Activated CD4-positive, alpha-beta T cell treated with anti-CD3 and anti-CD28 coated beads for 36 hours (primary cell): ENCODE data around the gene IFI16. TPM values are rescaled to one million over a fixed set of nuclear protein-coding genes. Genes with fewer than 3 reads are reported as not detected.

ENCODE experiments used
- ATAC-seq: fragments of 200-7000 bp; cut with Tn5 transposase; one replicate; pipeline ENCODE4 v1.10.0; 2021; ENCODE audit warnings: mild to moderate bottlenecking, moderate library complexity
- CTCF ChIA-PET: fragments of 350-600 bp; sonication (Branson Sonifier 250); formaldehyde crosslinking; loops from one replicate; lab custom pipeline; 2021; ENCODE audit warnings: antibody characterized with exemption; lab: Charles Lee
- POLR2A ChIA-PET: fragments of 350-600 bp; sonication (Branson Sonifier 250); formaldehyde crosslinking; loops from one replicate; lab custom pipeline; 2021; ENCODE audit warnings: antibody characterized with exemption, inconsistent platforms; lab: Charles Lee
- DNase-seq: peaks from one replicate; pipeline ENCODE4 v3.0.0-alpha.2; 2020
- H3K27ac Mint-ChIP-seq: one replicate; pipeline ENCODE4 v1.8.0; 2021; ENCODE audit warnings: mixed read lengths
- H3K27me3 Mint-ChIP-seq: one replicate; pipeline ENCODE4 v1.8.0; 2021; ENCODE audit warnings: mixed read lengths
- H3K36me3 Mint-ChIP-seq: one replicate; pipeline ENCODE4 v1.8.0; 2021; ENCODE audit warnings: low read depth, mixed read lengths
- H3K4me1 Mint-ChIP-seq: one replicate; pipeline ENCODE4 v1.8.0; 2021; ENCODE audit warnings: mixed read lengths
- H3K4me3 Mint-ChIP-seq: one replicate; pipeline ENCODE4 v1.8.0; 2021; ENCODE audit warnings: mild to moderate bottlenecking, moderate library complexity, mixed read lengths
- H3K9me3 Mint-ChIP-seq: one replicate; pipeline ENCODE4 v1.8.0; 2021; ENCODE audit warnings: low read depth, mixed read lengths
- intact Hi-C, 2 experiments: fragments of 100-400 bp; cut with DNase I in 1 of 2; cut with micrococcal nuclease in 1 of 2; formaldehyde crosslinking; loops; one replicate each; pipeline versions ENCODE4 v1.14.2 to v1.15.1; 2022 to 2024; cut with DNase I, micrococcal nuclease
- total RNA-seq, 2 experiments: library from RNA; stranded (reverse); gene quantifications; one replicate each; pipeline ENCODE4 v1.2.3, GENCODE V29; 2021

IFI16 gene
- total RNA-seq, 2 experiments from 2014 or later: 263 to 308 TPM

- intact Hi-C loops: no loop called here
- H3K9me3 Mint-ChIP-seq: no peaks in the 10 kb centered on the region
- ChIA-PET POLR2A (interaction anchor here (0.6 kb wide), 1 partner anchor 630 kb away, joined by 4 read pairs; no protein-coding TSS in a partner anchor), CTCF (no interaction called here)
- no peak overlapping the region for H3K4me3 Mint-ChIP-seq
- H3K4me1 Mint-ChIP-seq: peaks cover 32% of the 10 kb centered on the region
- peak; percentile 7 for ATAC-seq
- H3K27me3 Mint-ChIP-seq: no peaks in the 10 kb centered on the region
- peak overlapping the region; percentile 52 for H3K27ac Mint-ChIP-seq
- H3K36me3 Mint-ChIP-seq: peaks cover 75% of the 10 kb centered on the region
- no peak for DNase-seq
These were observed 45.5 kb downstream of the IFI16 start for GRCh38 chr1:159055181-159055641.

GRCh38 chr1:159056069-159056698, 46.5 kb downstream of the IFI16 start:
- H3K27ac Mint-ChIP-seq: peak overlapping the region; percentile 43
- DNase-seq (no peak), ATAC-seq (no peak)
- H3K4me3 Mint-ChIP-seq: no peak overlapping the region
- H3K27me3 Mint-ChIP-seq: no peaks in the 10 kb centered on the region
- peaks cover 32% of the 10 kb centered on the region for H3K4me1 Mint-ChIP-seq
- ChIA-PET POLR2A (interaction anchor here (0.7 kb wide), 1 partner anchor 51 kb away, joined by 5 read pairs; no protein-coding TSS in a partner anchor), CTCF (no interaction called here)
- peaks cover 74% of the 10 kb centered on the region for H3K36me3 Mint-ChIP-seq
- intact Hi-C loops: no loop called here
- H3K9me3 Mint-ChIP-seq: no peaks in the 10 kb centered on the region

GRCh38 chr1:159058751-159059150, 49.0 kb downstream of the IFI16 start:
- ChIA-PET POLR2A (interaction anchor here (0.6 kb wide), 1 partner anchor 44 kb away, joined by 4 read pairs; no protein-coding TSS in a partner anchor), CTCF (interaction anchor here (0.8 kb wide), 1 partner anchor 495 kb away, joined by 3 read pairs; no protein-coding TSS in a partner anchor)
- Mint-ChIP-seq H3K36me3 (peaks cover 69% of the 10 kb centered on the region), H3K4me3 (no peak overlapping the region), H3K27ac (no peak overlapping the region), H3K9me3 (no peaks in the 10 kb centered on the region), H3K27me3 (no peaks in the 10 kb centered on the region), H3K4me1 (peaks cover 16% of the 10 kb centered on the region)
- intact Hi-C loops: no loop called here
- no peak for ATAC-seq
- DNase-seq: no peak

GRCh38 chr1:159065106-159065505, 55.4 kb downstream of the IFI16 start:
- intact Hi-C loops: no loop called here

GRCh38 chr1:159066108-159066507, 56.4 kb downstream of the IFI16 start:
- Mint-ChIP-seq H3K36me3 (peaks cover 67% of the 10 kb centered on the region), H3K4me1 (peaks cover 34% of the 10 kb centered on the region), H3K27me3 (no peaks in the 10 kb centered on the region), H3K4me3 (no peak overlapping the region), H3K9me3 (no peaks in the 10 kb centered on the region), H3K27ac (peak overlapping the region; percentile 63)
- intact Hi-C loops: no loop called here
- DNase-seq: no peak
- POLR2A ChIA-PET: no interaction called here
- ATAC-seq: no peak
- CTCF ChIA-PET: no interaction called here

More at GRCh38 chr1:159065106-159065505, 55.4 kb downstream of the IFI16 start:
- ATAC-seq: no peak
- Mint-ChIP-seq H3K36me3 (peaks cover 68% of the 10 kb centered on the region), H3K4me3 (no peak overlapping the region), H3K4me1 (peaks cover 28% of the 10 kb centered on the region), H3K27me3 (no peaks in the 10 kb centered on the region), H3K27ac (no peak overlapping the region), H3K9me3 (no peaks in the 10 kb centered on the region)
- ChIA-PET POLR2A (no interaction called here), CTCF (no interaction called here)
- DNase-seq: no peak

GRCh38 chr1:159067699-159068621, 58.3 kb downstream of the IFI16 start:
- CTCF ChIA-PET: interaction anchor here (0.5 to 2.4 kb wide), 7 partner anchors 8 to 863 kb away, joined by 3 to 9 read pairs (median 4); partner anchors contain the start of gene AIM2
- peak; percentile 60 for ATAC-seq
- Mint-ChIP-seq H3K36me3 (peaks cover 62% of the 10 kb centered on the region), H3K9me3 (no peaks in the 10 kb centered on the region), H3K4me3 (peak overlapping the region; percentile 16), H3K4me1 (peaks cover 47% of the 10 kb centered on the region), H3K27ac (peak overlapping the region; percentile 86), H3K27me3 (no peaks in the 10 kb centered on the region)
- no peak for DNase-seq
- POLR2A ChIA-PET: interaction anchor here (0.6 to 1.6 kb wide), 5 partner anchors 10 to 631 kb away, joined by 3 to 10 read pairs (median 4); partner anchors contain the start of genes AIM2 and IFI16
- intact Hi-C loops: loop anchor here in 1 of 2 experiments (2.0 kb wide), 1 partner anchor 269 kb away; no protein-coding TSS in a partner anchor

GRCh38 chr1:159068886-159069285, 59.2 kb downstream of the IFI16 start:
- ChIA-PET CTCF (interaction anchor here (0.8 to 2.4 kb wide), 6 partner anchors 7 to 864 kb away, joined by 3 to 9 read pairs (median 4); partner anchors contain the start of gene AIM2), POLR2A (interaction anchor here (0.7 to 1.6 kb wide), 4 partner anchors 9 to 1210 kb away, joined by 4 to 10 read pairs (median 4); partner anchors contain the start of genes AIM2 and IFI16)
- peaks cover 58% of the 10 kb centered on the region for H3K36me3 Mint-ChIP-seq
- H3K4me3 Mint-ChIP-seq: no peak overlapping the region
- H3K9me3 Mint-ChIP-seq: no peaks in the 10 kb centered on the region
- ATAC-seq (no peak), DNase-seq (no peak)
- H3K27ac Mint-ChIP-seq: no peak overlapping the region
- intact Hi-C loops: loop anchor here in 1 of 2 experiments (2.0 kb wide), 1 partner anchor 270 kb away; no protein-coding TSS in a partner anchor
- peaks cover 51% of the 10 kb centered on the region for H3K4me1 Mint-ChIP-seq
- no peaks in the 10 kb centered on the region for H3K27me3 Mint-ChIP-seq

GRCh38 chr1:159071970-159072582, 62.4 kb downstream of the IFI16 start:
- intact Hi-C loops: loop anchor here (1.0 to 10.0 kb wide), 8 partner anchors 74 to 870 kb away; partner anchors contain the start of genes PYHIN1 (in 1 of the 2) and TAGLN2 (in 1 of the 2)
- POLR2A ChIA-PET: interaction anchor here (0.9 to 1.2 kb wide), 2 partner anchors 60 to 63 kb away, joined by 3 to 5 read pairs; partner anchors contain the start of gene IFI16
- peaks cover 52% of the 10 kb centered on the region for H3K4me1 Mint-ChIP-seq
- peak overlapping the region; percentile 42 for H3K4me3 Mint-ChIP-seq
- peak overlapping the region; percentile 63 for H3K27ac Mint-ChIP-seq
- H3K9me3 Mint-ChIP-seq: no peaks in the 10 kb centered on the region
- ATAC-seq: peak; percentile 12
- H3K27me3 Mint-ChIP-seq: no peaks in the 10 kb centered on the region
- peaks cover 44% of the 10 kb centered on the region for H3K36me3 Mint-ChIP-seq
- DNase-seq: no peak
- CTCF ChIA-PET: interaction anchor here (0.6 to 3.5 kb wide), 21 partner anchors 11 to 996 kb away, joined by 3 to 22 read pairs (median 5); partner anchors contain the start of gene IFI16

- Mint-ChIP-seq H3K4me1 (peaks cover 51% of the 10 kb centered on the region), H3K9me3 (no peaks in the 10 kb centered on the region), H3K27me3 (no peaks in the 10 kb centered on the region), H3K27ac (peak within 1 kb of the TSS; percentile 99), H3K4me3 (peak within 1 kb of the TSS; percentile 85), H3K36me3 (peaks cover 18% of the 10 kb centered on the region)
- DNase-seq (peak; percentile 77), ATAC-seq (peak; percentile 81)
- ChIA-PET POLR2A (interaction anchor here (0.9 to 3.2 kb wide), 14 partner anchors 8 to 847 kb away, joined by 3 to 61 read pairs (median 5); partner anchors contain the start of gene IFI16), CTCF (interaction anchor here (0.7 to 5.4 kb wide), 9 partner anchors 9 to 78 kb away, joined by 3 to 76 read pairs (median 5); partner anchors contain the start of gene IFI16)
- intact Hi-C loops: loop anchor here (1.0 to 10.0 kb wide), 10 partner anchors 13 to 848 kb away; partner anchors contain the start of genes IFI16 (in 2 of the 2), PYHIN1 (in 1 of the 2) and TAGLN2 (in 1 of the 2)
These were observed 66.9 kb downstream of the IFI16 start, which contains the start of gene AIM2 for GRCh38 chr1:159076438-159077119. Gene AIM2, minus strand, starts transcription at chr1:159076766. Its CDS starts 3,267 bp downstream, at chr1:159073499.
